Fibroblast of skin of right quadriceps (primary cell): ENCODE data around the gene SMR3A.
A peak's percentile ranks its signal among the peaks of the same experiment; 100 is the strongest.

Experiments
- DNase-seq: peaks from one replicate; pipeline ENCODE4 v3.0.0-alpha.2; 2013

SMR3A gene

DNA sequence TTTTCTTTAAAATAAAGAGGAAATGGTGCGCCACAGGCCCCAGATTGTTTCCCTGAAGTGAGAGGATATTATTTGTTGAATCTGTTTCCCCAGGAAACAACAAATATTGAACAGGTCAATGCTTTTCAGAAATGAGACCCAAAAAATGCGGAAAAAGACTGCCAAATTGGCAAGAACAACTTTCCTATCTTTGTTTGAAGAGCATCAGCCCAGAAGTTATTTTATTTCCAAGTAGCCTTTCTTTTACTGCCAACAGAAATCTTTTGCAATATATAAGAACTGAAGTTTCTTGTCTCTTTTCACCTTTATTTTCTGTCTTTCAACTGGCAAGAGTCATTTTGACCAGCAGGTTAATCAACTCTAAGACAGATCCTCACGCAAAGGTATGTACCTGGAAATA, at the start of gene SMR3A:
Gene SMR3A, plus strand, starts transcription at position 301 of the 400 bp plus-strand sequence. CDS start 1,356 bp downstream, outside the sequence.
- DNase-seq, result no peak

DNA sequence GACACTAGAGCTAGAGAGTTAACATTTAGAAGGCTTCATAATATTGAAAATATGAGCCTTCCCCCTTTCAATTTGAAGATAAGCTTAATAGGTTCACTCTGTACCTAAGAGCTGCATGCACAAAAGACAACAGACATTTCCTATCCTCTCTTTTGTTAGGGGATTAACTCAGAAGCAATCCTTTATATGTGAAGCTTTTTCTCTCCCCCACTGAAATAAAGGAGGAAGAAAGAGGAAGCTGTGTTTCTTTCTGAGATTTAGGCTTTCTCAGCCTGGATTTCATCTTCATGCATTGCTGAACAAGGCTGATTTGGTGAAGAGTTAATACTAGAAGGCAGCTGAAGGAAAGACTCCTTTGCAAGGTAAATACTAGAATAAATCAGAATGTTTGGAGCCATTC, 46.8 kb upstream of the SMR3A start:
- no peak for DNase-seq

DNA sequence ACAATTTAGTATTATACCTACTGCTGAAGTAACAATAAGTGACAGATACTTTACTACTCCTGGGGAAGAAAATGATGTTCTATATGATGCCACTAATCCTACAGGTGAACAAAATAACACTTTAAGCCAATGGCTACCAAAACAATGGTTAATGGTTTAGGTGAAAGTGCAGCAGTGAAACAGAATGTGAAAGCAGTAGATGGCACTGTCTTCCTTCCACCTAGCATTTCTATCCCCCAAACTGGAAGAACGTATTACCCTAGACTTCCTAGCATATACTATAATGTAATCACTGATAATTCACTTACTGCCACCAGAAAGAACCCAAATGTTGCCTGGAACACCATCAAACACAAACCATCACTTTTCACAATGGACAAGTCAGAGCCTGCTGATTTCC, 44.6 kb upstream of the SMR3A start:
- DNase-seq, result no peak

DNA sequence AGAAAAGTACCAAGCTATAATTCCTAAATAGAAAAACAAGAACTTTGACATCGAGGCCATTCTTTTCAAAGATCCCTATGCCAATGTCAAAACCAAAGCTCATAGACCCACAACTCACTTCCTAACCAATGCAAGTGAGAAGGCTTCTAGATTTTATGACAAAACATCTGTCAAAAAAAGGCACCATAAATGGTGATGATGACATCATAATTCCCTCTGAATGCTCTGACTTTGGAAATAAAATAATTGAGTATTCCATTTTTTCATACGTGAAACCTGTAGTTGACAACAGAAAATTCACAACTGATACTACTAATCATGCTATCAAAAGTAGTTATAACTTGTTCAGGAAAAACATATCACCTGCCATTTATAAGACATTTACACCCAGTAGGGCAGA, 34.5 kb upstream of the SMR3A start:
- DNase-seq, result no peak

DNA sequence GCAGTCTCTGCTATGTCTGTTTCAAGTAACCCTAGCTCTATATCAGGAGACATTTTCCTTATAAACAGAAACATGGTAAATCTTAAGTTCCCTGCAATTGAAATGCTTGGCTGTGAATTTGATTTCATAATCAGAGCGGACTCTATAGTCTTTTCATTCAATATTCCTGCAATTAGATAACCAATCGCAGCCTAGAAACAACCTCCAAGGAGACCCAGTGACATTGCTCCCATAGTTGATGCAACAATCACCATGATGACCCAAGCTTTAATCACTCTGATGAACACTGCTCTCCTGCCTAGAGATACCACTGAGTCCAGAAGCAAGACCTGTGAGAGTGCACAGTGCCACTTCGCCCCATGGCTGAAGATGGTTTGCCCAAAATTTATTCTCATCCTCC, 25.9 kb upstream of the SMR3A start, which contains the start of gene CABS1:
Gene CABS1, plus strand, starts transcription at position 301 of the 400 bp plus-strand sequence. Its CDS starts 59 bp downstream, at position 360.
- no peak for DNase-seq

DNA sequence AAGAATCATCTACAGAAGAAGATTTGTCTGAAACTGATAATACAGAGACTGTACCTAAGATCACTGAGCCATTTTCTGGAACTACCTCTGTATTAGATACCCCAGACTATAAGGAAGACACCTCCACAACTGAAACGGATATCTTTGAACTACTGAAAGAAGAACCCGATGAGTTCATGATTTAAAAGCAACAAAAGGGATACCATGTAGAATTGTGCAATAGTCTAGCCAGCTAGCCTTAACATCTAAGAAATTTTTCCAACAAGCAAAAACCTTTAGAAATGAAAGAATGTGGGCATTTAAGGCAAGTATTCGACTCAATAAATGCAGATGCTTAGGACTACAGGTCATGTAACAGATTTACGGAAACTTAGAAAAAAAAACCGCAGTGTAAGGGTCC, 24.5 kb upstream of the SMR3A start:
- DNase-seq, result no peak

DNA sequence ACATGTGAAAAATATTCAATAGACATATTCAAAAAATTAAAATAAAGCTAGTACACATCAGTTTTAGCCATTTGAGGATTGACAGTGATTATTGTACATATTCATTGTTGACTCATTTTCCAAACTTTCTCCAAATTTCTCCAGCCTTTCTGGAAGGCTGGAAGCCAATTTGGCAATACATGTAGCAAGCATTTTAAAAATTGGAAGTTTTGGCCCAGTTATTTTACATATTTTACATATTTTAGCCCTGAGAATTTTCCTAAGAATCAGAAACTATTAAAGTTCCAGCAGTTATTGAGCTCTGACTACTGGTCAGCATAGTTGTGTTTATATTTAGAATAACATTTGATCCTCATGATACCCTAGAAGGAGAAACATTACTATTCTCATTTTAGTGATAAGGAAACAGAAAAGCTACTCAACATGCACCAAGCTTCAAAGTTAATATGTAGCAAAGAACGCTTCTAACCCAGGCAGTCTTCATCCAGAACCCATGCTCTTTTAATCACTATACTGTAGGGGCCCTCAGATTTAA, 22.6 kb upstream of the SMR3A start:
- peak; percentile 6 for DNase-seq

DNA sequence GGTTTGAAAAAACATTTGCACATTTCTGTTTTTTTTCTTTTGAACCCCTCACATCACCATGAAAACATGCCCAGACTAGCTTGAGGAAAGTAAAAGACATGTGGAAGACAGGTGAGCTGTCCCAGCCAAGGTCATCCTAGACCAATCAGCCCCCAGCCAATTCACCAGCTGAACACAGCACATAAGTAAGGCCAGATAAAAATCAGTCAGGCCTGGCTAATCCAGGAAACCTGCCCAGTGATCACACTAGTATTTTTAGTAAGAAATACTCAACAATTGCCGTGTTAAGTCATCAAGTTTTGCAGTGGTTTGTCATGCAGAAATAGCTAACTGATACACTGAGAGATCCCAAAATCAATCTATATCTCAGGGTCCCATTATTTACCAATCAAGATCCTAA, 4.4 kb upstream of the SMR3A start:
- no peak for DNase-seq

DNA sequence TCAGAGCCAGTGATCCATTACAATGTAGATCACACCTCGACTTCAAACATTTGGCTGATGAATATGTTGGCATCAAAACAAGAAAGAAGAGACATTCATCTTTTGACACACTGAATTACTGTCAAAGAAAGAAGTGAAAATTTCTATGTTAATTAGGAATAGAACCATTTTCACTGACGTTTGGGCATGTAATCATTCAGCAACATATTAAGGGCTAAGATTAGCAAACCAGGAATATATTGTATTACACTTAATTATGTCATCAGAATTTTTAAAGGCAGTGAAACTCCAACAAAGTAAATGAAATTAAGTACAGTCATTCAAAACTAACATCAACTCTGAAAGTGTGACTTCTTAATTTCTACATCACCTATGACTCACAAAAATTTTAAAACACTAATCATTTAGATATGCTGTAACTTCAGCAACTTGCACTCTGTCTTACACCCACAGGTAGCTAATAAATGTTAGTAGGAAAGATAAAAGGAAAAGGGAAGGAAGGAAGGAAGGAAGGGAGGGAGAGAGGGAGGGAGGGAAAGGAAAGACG, 1.4 kb upstream of the SMR3A start:
- no peak for DNase-seq

DNA sequence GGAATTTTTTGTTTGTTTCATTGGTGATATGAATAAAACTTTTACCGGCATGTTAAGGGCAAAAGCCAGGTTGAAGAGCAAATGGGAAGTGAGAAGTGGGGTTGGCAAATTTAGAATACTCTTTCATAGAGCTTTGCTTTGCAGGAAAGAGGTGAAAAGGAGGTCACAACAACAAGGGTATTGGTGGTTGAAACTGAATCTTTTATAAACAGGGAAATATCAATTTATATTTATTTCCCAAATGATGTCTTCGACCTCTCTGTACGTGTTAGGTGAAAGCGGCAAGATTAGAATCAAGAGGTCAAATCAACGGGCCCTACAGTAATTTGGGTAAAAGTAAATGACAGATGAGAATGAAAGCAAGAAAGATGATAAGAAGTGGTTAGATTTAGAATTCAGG, 3.4 kb downstream of the SMR3A start:
- no peak for DNase-seq

DNA sequence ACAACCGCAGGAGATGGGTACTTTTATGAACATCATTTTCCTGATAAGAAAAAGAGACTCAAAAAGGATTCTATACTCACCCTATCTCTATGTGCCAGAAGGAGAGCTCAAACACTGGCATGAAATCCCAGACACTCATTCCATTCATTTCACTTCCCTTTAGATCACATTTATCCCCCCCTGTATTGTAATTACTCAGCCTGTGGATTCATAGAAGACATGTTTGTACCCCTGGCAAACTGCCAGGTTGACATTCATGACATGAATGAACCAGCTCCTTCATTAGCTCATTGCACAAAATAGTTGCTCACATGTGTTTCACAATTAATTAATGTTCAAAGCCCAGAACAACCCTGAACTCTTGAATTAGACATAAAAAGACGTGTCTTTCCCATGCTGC, 4.9 kb downstream of the SMR3A start:
- peak; percentile 5 for DNase-seq

DNA sequence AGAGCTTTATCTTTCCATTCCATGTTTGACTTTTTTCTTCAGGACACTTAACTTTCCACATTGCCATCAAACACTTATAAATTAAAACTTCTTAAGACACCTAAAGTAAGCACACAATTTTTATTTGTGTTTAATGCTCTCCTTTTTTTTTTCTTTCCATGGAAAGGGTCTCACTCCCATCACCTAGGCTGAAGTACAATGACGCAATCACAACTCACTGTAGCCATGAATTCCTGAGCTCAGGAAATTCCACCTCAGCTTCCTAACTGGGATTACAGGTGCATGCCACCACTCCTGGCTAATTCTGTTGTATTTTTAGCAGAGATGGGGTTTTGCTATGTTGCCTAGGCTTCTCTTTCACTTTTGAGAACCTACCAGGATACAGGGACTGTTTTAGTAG, 7.3 kb downstream of the SMR3A start:
- no peak for DNase-seq

DNA sequence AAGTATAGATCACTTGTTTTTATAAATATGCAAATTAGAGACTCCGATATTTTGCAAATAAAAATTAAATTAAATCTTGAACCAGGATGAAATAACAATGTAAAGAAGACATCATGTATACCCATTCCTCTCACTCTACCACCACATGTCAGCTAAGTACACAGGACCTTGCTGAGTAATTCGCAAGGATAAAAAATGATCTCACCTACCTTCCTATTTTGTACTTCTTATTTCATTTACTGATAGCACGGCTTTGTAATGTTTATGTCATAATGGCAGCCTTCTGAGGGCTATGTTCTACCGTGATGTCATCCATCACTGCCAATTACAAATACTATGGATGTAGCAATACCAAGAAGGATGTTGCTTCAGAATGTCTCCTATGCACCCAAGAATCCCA, 11.4 kb downstream of the SMR3A start:
- DNase-seq, result no peak

DNA sequence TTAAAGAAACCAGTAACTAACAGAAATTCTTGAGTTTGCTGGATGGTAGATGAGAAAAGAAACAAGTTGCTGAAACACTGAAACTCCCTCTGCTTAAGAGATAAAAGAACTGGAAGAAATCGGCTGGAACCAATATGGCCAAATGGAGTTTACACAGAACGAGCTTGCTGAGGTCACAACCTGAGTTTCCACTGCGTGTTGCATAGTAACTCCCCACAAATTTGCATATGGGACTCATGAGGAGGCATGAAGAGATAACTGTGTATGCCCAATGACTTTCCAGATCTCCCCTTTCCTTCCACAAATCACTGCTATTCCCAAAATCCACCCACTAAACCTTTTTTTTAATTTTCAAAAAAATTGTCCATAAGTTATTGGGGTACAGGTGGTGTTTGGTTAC, 12.2 kb downstream of the SMR3A start:
- no peak for DNase-seq

DNA sequence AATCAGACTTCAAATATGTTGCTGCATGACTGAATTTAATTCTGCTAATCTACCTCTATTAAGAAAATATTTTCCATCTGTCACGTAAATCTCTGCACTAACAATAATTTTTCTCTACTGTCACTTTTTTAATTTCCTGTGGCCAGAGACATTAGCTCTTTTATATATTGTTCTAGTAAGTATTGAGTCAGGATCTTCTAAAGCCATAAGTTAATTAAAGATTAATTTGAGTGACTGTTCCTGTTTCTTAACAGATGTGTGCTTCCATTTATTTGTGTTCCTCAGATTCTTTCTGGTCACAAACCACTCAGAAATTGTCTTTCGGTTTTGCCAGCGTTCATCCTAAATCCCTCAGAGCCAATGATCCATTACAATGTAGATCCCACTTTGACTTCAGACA, 20.0 kb downstream of the SMR3A start:
- no peak for DNase-seq

DNA sequence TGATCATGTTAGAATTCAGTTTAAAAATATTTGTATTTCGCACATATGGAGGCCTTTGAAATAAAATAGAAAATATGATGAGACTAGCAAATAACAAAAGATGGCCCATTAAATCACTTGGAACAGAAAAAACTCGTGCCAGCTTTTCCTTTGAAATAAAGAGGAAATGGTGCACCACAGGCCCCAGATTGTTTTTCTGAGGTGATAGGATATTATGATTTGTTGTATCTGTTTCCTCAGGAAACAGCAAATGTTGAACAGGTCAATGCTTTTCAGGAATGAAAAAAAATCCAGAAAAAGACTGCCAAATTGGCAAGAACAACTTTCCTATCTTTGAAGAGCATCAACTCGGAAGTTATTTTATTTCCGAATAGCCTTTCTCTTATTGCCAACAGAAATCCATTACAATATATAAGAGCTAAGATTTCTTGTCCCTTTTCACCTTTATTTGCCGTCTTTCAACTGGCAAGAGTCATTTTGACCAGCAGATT, 22.2 kb downstream of the SMR3A start, which contains the start of gene SMR3B:
Gene SMR3B, plus strand, starts transcription at position 441 of the 491 bp plus-strand sequence. CDS start 1,380 bp downstream, outside the sequence.
- no peak for DNase-seq

DNA sequence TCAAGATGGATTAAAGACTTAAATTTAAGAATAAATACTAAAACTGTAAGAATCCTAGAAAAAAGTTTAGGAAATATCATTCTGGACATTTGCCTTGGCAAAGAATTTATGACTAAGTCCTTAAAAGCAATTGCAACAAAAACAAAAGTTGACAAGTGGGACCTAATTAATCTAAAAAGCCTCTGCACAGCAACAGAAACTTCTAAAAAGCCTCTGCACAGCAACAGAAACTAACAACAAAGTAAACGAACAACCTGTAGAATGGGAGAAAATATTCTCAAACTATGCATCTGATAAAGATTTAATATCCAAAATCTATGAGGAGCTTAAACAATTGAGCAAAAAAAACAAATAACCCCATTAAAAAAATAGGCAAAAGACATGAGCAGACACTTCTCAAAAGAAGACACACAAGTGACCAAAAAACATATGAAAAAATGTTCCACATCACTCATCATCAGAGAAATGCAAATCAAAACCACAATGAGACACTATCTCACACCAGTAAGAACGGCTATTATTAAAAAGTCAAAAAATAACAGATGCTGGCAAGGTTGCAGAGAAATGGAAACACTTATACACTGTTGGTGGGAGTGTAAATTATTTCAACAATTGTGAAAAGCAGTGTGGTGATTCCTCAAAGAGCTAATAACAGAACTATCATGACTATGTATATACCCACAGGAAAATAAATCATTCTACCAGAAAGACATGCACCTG, 31.7 kb downstream of the SMR3A start:
- DNase-seq, result no peak

DNA sequence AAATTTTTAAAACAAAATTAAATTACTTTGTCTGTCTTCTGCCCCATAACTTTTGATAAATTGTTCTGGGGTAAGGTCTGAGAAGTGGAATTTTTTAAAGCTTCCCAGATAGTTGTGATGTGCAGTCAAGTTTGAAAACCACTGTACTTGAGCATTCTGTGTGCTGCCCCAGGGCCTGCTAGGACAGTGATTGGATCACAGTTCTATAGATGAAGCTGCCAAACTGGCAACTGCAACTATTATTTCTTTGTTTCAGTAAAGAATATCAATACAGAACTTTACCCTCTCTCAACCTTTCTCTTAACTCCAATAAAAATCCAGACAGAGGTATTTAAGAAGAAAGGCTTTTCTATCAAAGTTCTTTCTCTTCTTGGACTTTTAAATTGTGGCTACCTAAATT, 37.0 kb downstream of the SMR3A start, which contains the start of gene OPRPN:
Gene OPRPN, plus strand, starts transcription at position 361 of the 400 bp plus-strand sequence. CDS start 1,346 bp downstream, outside the sequence.
- no peak for DNase-seq

DNA sequence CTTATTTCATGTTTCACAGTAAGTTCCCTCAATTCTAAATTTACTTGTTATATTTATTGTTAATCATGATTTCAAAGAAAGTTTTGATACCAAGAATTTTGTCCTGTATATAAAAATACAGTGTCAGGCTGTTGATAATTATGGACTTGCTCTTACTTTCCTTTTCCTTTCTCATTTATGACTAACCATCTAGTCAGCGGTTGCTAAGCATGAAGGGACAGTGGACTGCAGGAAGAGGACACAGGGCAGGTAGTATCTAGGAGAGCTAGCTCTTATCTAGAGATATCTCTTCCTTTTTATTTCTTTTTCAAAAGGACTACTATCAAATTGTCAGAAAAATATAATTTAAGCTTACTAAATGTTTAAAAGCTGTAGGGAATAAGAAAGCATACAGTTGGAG, 38.8 kb downstream of the SMR3A start:
- DNase-seq, result no peak

DNA sequence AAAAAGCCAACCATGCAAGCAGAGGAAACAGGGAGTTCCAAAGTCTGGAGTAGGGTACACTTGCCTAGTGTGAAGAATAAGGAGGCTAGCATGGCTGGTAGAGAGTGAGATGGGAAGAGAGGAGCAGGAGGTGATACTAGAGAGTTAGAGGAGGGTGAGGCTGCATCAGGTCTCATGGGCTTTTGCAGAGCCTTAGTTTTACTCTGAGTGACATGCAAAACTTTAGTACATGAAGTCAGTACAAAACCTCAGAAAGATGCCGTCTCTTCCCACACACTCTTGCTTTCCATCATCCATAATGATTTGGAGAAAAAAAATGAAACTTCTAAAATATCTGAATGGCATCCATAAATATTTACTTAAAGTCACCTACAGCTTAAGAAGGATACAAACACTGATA, 42.2 kb downstream of the SMR3A start:
- DNase-seq, result no peak

DNA sequence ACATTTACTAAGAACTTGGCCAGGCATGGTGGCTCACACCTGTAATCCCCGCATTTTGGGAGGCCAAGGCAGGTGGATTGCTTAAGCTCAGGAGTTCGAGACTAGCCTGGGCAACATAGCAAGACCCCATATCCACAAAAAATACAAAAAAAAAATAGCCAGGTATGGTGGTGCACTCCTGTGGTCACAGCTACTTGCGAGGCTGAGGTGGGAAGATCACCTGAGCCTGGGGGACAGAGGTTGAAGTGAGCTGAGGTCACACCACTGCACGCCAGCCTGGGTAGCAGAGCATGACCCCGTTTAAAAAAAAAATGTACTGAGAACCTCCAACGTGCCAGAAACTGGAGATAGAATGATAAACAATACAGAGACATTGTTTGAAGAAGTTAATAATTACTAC, 45.2 kb downstream of the SMR3A start:
- no peak for DNase-seq
